ENCODE results near the gene PDK2.

Gene PDK2

GRCh38 chr17:50094753-50095619 is at the start of gene PDK2:
Gene PDK2, plus strand, starts transcription at chr17:50095351. Its CDS starts 85 bp downstream, at chr17:50095436.
- peak; percentile 99 for DNase-seq (ENCODE audit: low spot score)

DNA sequence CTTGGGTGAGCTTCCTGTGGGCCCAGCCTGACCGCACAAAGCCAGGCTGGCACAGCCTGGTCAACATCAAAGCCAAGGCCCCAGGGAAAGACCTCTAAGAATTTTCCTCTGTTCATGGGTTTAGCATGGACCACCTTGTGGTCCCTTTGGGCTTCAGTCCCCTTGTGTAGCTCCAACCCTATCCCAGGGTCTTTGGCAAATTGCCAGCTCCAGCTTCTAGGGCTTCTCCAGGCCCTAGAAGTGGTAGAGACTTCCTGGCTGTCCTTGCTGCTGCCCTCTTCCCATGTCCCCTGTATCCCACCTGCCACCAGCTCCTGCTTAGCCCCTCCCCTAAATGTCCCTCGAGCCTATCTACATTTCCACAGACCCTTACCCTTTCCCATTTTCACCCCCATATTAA is 49.0 kb upstream of the PDK2 start:
- DNase-seq (ENCODE audit: low spot score) = no peak

DNA sequence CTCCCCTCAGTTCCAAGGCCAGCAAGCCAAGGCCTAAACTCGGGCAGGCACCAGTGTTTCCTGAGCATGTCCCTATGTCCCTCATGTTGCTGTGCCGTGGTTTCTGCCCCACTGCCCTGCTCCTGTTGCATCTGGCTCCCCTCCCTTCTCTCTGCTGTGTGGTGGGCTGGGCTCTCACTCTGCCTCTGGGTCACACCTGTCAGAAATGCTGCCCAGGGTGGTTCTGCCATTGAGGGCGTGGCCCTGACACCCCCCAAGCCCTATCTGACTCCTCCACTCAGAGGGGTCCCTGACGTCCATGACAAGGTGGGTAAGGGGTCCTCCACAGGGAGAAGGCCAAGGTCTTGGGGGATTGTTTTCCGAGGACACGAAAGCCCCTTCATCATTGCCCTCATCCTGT is 48.5 kb upstream of the PDK2 start:
- no peak for DNase-seq (ENCODE audit: low spot score)

GRCh38 chr17:50047083-50047482 is 48.1 kb upstream of the PDK2 start:
- no peak for DNase-seq (ENCODE audit: low spot score)

GRCh38 chr17:50047488-50048126 is 47.5 kb upstream of the PDK2 start:
- no peak for DNase-seq (ENCODE audit: low spot score)

DNA sequence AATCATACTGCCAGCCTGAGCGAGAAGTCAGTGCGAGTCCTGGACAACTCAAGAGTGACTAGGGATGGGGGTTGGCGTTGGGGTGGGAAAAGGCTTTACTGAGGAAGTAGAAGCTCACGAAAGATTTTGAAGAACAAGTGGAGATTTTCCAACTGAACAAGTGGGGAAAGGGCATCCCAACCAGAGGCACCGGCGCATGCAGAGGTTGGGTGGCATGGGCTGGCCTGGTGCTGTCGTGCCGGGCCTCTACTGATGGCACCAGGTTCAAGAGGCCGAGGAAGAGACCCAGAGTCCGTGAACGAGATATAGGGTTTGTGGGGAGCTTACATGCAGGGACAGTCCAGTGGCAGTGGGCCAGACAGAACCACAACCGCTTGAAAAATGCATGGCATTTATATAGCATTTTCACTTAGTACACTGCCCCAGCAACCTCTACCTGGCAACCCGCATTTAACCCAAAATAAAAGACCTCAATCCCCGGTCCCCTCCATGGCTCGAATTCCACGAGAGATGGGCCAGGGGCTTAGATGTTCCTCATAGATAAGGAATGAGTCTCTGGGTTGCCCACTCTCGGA is 46.9 kb upstream of the PDK2 start:
- DNase-seq (ENCODE audit: low spot score) = no peak

DNA sequence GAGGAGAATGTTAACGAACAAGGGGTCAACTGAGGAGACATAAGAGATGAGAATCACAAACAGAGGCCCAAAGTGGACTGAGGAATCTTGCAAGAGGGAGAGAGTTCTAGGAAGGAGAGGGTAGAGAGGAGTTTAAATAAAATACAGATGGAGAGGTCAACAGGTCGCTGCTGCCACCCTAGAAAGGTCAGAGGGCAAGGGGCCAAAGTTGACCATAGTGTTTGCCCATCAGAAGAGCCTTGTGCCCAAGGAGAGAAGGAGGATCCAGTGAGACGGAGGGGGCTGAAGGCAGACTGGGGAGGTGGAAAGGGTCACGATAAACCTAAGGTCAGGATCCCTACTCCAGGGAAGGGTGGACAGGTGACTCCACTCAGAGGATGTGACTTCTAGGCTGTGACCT is 46.2 kb upstream of the PDK2 start:
- DNase-seq (ENCODE audit: low spot score) = no peak

- DNase-seq (ENCODE audit: low spot score) = no peak
Observed at GRCh38 chr17:50049636-50050035, 45.5 kb upstream of the PDK2 start.

- DNase-seq (ENCODE audit: low spot score) = no peak
Observed at GRCh38 chr17:50050431-50051032, 44.6 kb upstream of the PDK2 start.

- DNase-seq (ENCODE audit: low spot score) = no peak
Observed at GRCh38 chr17:50051082-50051576, 44.0 kb upstream of the PDK2 start.

DNA sequence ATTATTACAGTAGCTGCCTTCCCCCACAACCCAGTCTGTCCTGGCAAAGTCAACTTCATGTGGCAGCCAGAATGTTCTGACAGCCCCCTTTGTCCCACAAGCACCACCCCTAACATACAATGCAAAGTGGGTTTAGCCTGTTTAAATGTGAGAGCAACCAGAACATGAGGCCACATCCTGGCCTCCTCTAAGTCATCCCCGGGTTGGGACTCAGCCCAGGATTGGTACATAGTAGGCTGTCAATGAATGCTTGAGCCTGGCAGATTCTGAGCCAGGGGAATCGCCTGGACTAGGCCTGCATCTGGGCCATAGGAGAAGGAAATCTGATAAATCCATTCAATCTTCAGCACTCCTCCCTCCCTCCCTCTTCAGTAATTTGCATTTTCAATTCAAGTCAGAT is 43.5 kb upstream of the PDK2 start:
- DNase-seq (ENCODE audit: low spot score) = no peak

- no peak for DNase-seq (ENCODE audit: low spot score)
Observed at GRCh38 chr17:50052241-50052796, 42.8 kb upstream of the PDK2 start.

DNA sequence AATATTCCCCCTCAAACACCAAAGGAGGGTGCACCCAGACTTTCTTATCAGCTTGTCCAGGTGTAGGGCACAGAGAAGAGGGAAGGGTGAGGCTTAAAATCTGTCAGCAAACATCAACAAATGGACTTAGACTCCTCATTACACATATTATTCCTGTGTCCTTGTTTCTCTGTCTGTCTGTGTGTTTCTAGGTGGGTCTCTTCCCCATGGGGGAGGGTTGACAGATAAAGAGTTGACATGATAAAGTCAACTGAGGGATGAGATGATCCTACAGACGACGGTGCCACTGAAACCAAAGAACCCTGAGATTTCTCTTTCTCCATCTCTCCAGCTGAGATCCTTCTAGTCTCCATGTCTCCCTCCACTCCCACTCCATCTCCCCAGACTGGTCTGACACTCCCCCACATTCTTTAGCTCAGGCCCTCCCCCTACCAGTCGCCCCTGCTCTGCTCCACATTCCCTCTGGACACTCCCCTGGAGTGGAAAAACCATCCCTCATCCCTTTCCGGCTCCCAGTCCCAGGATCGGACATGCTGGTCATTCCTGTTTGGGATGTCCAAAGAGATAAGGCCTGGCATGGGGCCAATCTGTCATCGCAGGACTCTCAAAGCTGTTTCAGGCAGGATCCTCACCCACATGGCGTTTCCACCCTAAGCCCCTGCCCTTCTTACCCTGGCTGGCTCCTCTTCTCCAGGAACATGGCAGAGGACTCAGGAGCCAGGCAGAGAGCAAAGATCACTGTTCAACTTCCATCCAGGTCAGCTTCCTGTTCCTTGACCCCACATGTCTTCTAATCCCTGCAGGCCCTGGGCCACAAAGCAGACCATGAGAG is 42.1 kb upstream of the PDK2 start:
- DNase-seq (ENCODE audit: low spot score) = no peak

GRCh38 chr17:50053654-50053960 is 41.5 kb upstream of the PDK2 start:
- DNase-seq (ENCODE audit: low spot score) = no peak

DNA sequence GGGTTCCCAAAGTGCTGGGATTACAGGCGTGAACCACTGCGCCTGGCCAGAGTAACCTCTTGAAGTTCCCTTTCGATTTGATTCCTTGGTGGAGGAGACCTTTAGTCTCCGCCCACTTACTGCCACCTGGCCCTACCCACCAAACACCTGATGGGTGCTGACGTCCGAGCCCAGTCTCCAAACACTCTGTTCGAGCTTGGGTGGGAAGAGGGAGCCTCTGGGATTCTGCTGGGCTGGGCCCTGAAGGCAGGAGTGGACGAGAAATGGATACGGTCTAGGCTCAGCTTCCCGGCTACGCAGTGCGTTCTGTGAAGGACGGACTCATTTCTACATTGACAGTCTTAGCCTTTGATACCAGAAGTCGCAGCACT is 40.1 kb upstream of the PDK2 start:
- DNase-seq (ENCODE audit: low spot score) = peak; percentile 22

DNA sequence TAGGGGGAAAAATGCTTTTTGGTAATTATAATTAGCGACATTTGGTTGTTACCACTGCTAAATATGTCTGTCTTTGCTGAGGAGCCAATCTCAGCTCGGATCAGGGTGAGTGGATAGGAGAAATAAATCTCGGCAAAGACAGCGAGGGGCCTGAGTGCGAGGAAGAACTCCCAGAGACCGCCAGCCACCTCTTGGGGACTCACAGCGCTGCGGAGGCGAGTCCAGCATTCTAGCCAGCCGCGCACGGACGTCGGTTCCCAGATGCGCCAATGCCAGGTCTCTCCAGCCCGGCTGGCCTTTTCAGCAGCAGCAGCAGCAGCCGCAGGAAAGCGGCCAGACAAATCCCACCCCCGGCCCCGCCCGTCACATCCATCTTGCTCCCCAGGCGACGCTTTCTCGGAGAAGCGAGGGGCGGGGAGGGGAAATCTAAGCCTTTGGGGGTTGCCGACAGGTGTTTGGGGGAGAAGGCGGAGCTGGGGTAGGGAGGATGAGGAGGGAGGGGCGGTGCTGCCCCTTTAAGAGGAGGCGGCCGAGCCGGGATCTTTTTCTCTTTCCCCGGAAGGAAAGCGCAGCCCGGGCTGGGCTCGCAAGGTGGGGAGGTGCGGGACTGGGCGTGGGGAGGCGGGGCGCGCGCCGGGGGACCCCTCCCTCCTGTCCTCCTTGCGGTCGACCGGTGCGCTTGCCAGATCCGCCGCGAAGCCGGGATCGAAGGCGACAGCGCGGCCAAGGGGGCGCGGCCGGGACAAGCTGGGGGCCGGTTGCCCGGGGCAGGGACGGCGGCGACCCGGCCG is 39.5 kb upstream of the PDK2 start, which contains the start of gene ITGA3:
Gene ITGA3 (plus strand): TSS at position 685 of the 791 bp plus-strand sequence. CDS start 330 bp downstream, outside the sequence.
- peak; percentile 63 for DNase-seq (ENCODE audit: low spot score)

DNA sequence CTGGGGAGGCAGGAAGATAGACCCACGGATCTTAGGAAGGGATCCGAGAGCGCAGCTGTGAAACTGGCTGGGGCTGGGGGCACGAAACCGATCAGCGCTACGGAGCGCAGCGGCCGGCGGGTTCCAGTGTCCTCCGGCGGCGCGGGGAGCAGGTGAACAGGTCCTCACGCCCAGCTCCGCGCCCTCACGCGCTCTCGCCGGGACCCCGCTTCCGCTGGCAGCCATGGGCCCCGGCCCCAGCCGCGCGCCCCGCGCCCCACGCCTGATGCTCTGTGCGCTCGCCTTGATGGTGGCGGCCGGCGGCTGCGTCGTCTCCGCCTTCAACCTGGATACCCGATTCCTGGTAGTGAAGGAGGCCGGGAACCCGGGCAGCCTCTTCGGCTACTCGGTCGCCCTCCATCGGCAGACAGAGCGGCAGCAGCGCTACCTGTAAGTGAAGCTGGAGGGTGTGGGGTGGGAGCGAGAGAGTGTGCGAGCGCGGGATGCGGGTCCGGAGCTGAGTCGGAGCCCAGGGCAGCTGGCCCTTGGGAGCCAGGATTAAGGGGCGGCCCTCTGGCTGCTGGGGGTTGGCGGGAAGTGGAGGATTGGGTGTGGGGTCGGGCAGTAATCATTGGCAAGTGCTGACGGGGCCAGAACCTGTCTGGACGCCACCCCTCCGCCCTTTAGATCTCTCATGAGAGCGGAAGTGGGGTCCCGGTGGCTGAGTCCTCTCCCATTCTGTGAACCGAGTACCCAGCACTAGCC is 38.8 kb upstream of the PDK2 start:
- peak; percentile 64 for DNase-seq (ENCODE audit: low spot score)

DNA sequence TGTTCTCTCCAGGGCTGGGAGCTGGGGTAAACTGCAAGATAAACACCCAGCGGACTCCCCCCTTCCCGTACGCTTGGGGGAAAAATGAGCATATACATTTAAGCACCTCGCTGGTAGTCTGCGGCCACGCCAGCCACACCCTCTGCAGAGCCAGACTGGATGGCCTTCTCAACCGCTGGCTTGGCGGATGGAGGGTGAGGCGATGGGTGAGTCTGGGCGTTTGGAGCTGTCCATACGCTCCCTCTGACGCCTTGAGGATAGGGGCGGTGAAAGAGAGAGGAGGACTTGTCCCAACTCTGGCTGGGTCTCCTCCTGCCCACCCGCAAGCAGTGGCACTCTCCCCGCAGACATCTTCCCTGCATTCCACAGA is 38.2 kb upstream of the PDK2 start:
- DNase-seq (ENCODE audit: low spot score) = no peak

DNA sequence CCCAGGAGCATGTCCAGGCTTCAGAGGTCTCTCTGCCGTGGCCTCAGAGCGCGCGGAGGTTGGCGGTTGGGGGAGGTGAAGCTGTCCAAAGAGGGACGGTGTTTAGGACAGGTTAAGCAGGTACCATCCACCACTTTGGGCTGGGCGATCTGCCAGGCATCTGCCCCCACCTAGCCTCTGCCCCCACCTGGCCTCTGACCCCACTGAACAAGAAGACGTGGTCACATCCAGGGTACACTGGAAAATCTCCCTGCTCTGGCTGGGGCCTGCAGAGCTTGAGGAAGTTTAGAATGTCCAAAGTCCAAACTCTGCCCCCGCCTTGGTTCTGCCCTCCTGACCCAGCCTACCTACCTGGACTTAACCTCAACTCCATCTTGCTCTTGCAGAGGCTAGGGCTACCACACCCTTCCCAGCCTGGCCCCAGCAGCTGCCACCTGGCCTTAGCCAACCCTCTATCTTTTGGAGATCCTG is 37.6 kb upstream of the PDK2 start:
- no peak for DNase-seq (ENCODE audit: low spot score)

Measured in germinal center (tissue), 1 donor.